Erythroblast (primary cell): ENCODE measurements around the gene BARHL1.

Experiments
- DNase-seq, 2 experiments: peaks; one replicate each; lab custom pipeline; 2025; lab: John Stamatoyannopoulos, UW
- GATA1 ChIP-seq: IDR thresholded peaks from 2 replicates; pipeline ENCODE4 v1.6.1; 2011; ENCODE audit warnings: low read depth, mild to moderate bottlenecking, control low read depth, low read length, moderate library complexity
- POLR2A ChIP-seq: IDR thresholded peaks from 2 replicates; pipeline ENCODE4 v1.6.1; 2011; ENCODE audit warnings: mild to moderate bottlenecking, low read length

BARHL1 gene

DNA sequence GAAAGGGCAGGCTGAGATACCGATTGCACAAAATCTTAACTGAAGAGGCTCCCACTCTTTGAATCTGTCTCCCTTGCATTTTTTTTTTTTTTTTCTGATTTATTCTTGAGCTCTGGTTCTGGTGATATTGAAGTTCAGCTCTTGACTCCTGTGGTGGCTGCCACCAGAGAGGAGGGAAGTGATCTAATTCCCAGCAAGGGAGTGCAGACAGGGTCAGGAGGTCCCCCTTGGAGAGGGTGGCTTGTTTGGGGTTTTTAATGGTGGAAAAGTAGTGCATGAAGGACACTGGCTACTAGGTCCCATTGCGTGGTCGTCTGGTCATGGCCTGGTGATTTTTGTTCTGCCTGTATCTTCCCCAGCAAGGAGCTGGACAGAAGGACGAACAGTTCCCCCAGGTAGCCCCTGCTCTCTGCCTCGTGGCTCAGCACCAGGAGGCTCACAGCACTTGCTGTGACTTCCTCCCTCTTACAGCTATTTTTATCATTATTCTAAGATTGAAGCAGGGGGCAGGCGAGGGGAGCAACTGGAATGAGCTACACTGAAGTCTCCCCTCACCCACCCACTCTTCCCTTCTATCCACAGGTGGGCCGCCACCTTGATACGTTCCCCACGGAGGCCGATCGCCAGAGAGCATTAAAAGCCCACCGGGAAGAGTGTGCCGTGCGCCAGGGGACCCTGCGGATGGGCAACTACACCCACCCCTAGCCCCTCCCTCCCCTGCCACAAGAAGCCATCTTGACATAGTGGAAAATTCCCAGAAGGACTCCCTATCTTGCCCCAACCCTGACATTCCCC is 10.4 kb upstream of the BARHL1 start:
- TF ChIP-seq POLR2A, result no peak
- TF ChIP-seq GATA1, result no peak
- no peak for DNase-seq

DNA sequence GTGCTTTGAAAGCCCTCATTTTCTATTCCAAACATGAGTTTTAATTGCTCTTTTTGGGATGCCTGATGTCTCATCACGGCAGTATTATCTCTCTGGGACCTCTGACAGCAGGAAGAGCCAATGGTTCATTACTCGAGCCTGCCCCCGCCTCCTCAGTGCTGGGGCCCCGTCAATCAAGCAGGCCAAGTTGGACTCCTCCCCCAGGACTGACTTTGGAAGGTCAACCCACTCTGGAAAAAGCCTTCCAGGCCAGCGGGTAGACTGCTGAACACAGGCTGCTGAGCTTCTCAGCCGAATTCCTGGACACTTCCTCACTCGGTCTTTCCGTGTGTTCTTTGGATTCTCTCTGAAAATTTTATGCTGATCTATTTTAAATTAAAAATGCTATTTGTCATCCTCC is 9.5 kb upstream of the BARHL1 start:
- TF ChIP-seq GATA1 (no peak), POLR2A (no peak)
- no peak for DNase-seq

DNA sequence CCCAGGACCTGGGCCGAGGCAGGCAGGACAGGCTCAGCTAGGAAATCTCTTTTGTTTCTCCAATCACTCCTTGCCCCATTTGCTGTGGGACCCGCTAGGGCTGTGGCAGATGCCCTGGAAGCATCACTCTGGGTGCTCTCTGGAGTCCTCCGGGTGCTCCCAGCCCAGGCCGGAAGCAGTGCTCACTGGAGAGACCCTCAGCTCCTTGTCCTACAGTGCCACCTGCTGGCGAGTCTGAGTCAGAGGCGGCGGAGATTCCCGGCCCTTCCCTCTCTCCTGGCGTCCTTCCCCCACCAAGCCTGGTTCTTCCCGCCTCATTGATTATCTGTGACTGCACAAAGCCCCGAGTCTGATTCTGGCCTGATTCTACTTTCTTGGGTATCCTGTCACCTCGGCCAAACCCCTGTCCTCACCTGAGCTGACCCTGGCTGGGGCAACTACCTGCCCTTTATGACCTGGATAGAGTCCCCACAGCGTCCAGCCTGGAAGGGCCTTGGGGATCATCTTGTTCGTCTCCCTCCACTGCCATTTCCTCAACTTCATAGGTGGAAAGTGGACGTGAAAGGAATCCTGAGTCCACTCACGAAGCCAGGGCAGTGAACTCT is 7.3 kb upstream of the BARHL1 start:
- DNase-seq, result peak; percentile 37 to 62
- no peak for TF ChIP-seq GATA1
- TF ChIP-seq POLR2A, result no peak

DNA sequence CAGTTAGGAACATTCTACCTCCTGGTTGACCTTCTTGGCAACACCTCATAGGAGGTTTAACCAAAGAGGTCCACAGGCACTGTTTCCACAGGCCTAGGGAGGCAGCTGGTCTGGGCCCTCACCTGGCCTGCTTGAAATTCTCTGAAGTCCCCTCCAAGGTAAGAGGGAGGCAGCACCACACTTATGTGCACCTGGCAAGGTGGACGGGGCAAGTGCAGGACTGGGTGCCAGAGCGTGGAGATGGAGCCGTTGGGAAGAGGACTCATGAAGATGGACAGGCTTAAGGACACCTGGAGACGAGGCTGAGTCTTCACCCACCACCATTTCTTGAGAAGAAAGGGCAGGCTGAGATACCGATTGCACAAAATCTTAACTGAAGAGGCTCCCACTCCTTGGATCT is 6.6 kb upstream of the BARHL1 start:
- no peak for DNase-seq
- TF ChIP-seq POLR2A (no peak), GATA1 (no peak)

DNA sequence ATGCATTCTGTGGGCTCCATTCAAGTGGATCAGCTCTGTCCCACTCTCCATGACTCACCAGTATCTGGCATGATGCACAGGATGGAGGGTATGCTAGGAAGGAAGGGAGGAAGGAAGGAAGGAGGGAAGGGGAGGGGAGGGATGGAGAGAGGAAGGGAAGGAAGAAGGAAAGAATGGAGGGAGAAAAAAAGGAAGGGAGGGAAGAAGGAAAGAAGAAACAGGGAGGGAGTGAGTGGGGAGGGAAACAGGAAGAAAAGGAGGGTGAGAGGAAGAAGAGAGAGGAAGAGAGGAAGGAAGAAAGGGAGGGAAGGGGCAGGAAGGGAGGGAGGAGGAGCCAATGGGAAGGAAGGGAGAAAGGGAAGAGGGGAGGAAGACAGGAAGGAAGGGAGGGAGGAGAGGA is 5.3 kb upstream of the BARHL1 start:
- TF ChIP-seq GATA1, result no peak
- TF ChIP-seq POLR2A, result no peak
- DNase-seq, result no peak

DNA sequence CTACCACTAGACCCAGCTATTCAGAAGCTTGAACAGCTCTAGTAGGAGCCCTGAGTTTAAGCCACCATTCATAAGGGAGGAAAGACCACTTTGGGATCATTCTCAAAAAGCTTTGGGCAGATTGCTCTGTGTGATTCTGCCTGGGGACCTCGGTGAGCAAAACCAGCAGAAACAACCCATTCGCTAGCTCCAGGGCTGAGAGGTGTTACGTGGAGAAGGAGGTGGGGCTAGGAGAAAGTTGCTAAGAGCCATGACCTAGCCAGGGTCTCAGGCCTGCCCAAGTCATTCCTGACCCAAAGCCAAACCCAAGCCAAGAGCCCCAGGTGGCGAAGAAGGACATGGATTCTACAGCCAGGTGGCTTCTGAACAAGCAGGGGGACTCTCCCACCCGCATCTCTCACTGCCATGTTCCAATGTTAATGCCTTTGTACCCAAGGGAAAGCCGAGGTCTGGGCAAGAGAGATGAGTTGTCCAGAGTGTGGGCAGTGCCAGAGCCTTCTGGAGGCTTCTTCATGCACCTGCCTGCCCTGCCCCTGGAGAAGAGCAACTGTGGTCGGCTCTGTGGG is 4.0 kb upstream of the BARHL1 start:
- DNase-seq, result no peak
- TF ChIP-seq POLR2A, result no peak
- no peak for TF ChIP-seq GATA1

DNA sequence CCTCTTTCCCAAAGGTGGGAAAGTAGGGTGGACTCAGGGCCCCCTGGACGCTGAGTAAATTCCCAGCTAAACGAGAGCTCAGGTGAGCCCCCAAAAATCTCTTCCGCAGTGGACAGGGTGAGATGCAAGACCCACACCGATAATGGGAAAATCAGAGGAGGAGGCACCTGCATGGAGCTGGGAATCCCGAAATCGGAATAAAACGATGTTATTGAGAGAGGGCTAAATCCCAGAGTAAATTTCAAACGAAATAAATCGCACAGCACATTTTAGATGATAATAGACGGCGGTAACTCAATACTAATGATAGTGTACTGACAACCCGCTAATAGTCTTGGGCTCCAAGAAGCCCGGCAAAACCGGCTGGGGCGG is 3.0 kb upstream of the BARHL1 start:
- DNase-seq, result no peak
- no peak for TF ChIP-seq POLR2A
- TF ChIP-seq GATA1, result no peak

DNA sequence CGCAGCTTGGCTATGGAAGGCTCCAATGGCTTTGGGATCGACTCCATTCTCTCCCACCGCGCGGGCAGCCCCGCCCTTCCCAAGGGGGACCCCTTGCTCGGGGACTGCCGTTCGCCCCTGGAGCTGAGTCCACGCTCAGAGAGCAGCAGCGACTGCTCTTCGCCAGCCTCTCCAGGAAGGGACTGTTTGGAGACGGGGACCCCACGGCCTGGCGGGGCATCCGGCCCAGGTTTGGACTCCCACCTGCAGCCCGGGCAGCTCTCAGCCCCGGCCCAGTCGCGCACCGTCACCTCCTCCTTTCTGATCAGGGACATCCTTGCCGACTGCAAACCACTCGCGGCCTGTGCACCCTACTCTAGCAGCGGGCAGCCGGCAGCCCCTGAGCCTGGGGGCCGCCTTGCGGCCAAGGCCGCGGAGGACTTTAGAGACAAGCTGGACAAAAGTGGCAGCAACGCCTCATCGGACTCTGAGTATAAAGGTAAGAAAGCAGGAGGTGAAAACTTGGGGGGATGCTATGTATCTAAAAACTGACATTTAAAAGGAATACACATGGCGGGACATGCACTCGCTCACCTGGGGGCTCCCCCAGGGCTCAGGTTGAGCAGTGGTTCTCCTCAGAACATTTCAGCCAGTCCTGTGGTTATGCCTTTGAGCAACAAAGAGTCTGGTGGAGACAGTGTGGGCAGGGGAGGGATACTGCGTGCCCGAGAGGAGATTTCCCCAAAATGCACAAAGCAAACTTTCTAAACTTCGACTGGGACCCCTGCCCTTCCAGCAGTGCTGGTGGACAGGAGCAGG is 579 bp downstream of the BARHL1 start:
- no peak for DNase-seq
- no peak for TF ChIP-seq GATA1
- no peak for TF ChIP-seq POLR2A

DNA sequence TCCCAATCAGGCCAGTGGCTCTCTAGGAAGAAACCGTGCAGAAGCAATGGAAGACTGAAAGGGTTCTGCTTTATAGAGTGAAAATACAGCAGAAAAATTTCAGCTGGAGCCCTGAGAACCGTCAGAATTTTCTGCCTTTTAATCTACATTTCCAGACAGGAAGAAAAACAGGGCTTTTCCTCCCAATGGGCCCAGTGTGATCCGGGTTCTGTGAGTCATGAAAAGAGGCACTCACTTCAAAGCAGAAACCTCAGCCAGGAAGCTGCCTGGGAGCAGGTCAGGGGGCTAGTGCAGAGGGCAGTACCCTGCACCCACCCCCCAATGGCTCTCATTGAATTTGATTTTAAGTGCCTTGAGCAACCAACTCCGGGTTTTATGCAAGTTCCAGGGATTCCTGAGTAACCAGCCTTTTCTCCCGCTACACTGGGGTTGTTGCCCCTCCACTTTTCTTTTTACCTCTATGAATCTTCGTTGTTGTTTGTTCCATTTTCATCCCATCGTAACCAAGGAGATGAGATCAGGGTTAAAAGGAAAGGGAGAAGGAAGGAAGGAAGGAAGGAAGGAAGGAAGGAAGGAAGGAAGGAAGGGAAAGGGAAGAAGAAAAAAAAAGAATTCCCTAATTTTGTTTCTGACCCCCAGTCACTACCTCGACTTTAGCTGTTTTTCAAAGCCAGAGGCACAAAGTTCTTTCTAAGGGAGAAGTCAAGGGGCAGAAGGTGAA is 1.3 kb downstream of the BARHL1 start:
- TF ChIP-seq GATA1 (no peak), POLR2A (no peak)
- DNase-seq, result no peak

DNA sequence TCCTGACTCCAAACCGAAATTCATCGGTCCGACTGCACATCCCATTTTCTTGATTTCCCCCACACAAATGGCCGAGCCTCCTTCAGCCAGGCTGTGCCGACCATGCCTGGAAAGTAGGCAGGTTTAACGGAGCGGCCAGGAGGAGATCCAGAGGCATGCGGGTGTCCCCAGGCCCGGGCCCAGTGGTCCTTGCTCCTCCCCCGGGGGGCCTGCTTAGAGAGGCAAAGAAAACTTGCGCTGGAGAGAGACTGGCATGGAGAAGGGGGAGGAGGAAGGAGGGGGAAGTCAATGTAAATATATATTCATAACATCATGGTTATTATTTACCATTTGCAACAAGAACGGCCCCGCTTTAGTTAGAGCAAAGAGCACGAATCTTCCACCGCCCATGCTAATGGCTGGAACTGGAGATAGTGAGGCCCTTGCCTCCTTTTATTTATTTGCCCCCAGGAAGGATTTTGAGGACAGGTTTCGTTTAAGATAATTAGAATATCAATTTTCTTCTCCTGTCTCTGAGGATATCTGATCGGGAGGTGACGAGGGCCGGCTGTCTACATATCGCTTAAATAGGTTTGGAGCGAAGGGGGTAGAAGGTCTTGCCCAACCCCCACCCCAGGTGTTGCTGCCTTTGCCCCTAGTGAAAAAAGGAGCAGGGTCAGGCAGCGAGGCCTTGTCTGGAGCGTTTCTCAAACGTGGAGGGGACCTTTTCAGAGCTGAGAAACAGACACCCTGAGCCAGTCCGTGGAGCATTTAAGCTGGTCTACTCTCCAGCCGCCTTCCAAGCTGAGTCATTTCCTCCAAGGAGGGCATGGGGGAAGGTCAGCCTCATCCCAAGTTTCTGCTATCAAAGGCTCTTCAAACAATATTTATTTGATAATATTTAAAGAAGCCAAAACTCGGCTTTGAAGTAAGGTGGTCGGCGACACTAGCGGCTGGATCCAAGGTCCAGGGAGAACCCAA is 2.5 kb downstream of the BARHL1 start:
- DNase-seq, result no peak
- TF ChIP-seq GATA1, result no peak
- no peak for TF ChIP-seq POLR2A

DNA sequence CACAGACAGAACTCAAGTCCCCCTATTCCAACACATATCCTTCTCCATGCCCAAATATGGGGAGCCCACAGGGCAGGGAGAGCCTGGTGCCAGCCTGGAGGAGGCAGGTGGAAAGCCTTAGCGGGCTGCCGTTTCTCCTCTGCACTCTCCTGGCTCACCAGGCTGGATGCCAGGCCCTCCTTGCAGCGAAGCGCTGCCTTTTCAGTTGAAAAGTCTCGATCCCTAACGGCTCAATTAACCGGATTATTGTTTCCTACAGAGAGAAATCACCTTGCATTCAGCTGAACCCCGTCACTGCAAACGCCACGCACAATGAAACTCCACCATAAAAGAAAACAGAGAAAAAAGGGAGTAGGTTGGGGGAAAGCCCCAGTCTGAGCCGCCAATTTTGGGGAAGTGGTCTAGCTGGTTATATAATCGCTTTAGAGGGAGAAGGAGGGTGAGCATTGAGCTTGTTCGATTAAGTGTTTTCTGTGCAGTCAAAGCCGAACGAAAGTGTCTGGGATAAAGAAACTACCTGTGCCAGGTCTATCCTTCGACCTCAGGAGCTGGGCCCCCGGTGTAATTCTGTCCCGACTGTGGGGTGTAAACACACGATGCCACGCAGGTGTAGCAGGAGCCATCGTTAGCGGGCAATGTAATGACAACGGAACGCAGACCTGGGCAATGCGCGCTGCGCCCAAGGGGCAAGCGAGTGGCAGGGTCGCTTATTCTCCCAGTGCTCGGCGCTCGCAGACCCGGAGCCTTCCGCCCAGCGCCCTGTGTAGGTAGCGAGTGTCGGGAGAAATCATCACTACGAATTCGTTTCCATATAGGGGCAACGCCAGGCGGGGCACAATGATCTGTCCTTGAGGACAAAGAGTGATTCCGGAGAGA is 3.8 kb downstream of the BARHL1 start:
- no peak for DNase-seq
- no peak for TF ChIP-seq GATA1
- no peak for TF ChIP-seq POLR2A
